OCI-LY7 (cell line): Measurements from ENCODE around the gene LRRTM1. TPM values are rescaled to one million over a fixed set of nuclear protein-coding genes. Genes with fewer than 3 reads are reported as not detected.

ENCODE experiments used
- BruUV-seq: library from RNA; stranded (reverse); fragments of 400-500 nt; replicated peaks from 2 replicates; lab custom pipeline; 2021; lab: Mats Ljungman, UMichigan
- CTCF ChIA-PET: fragments of 300-600 bp; sonication (Branson Sonifier 250); formaldehyde crosslinking; loops from one replicate; lab custom pipeline; 2022; ENCODE audit warnings: antibody characterized with exemption; ENCODE audit not compliant: unreplicated experiment; lab: Charles Lee
- POLR2A ChIA-PET: fragments of 300-600 bp; sonication (Branson Sonifier 250); formaldehyde crosslinking; loops from one replicate; lab custom pipeline; 2022; ENCODE audit warnings: antibody characterized with exemption; lab: Charles Lee
- DNase-seq: peaks from one replicate; pipeline ENCODE4 v3.0.0-alpha.2; 2015; ENCODE audit warnings: low spot score
- H2AFZ ChIP-seq: fragments of 200-600 bp; sonication (generic), shearing (Covaris generic); 2 replicates; pipeline ENCODE4 v1.6.1; 2014; ENCODE audit warnings: mild to moderate bottlenecking, antibody characterized with exemption, low read length, moderate library complexity
- H3K27ac ChIP-seq: fragments of 200-600 bp; sonication (generic); 2 replicates; pipeline ENCODE4 v1.5.1; 2014; ENCODE audit warnings: mixed run types, low read depth, mild to moderate bottlenecking, moderate library complexity, low read length, inconsistent platforms; ENCODE audit not compliant: poor library complexity, severe bottlenecking
- H3K36me3 ChIP-seq: fragments of 200-600 bp; sonication (generic); 2 replicates; pipeline ENCODE4 v1.6.1; 2014; ENCODE audit warnings: mild to moderate bottlenecking, antibody characterized with exemption, low read length, moderate library complexity, mixed read lengths; ENCODE audit not compliant: insufficient read depth
- H3K4me1 ChIP-seq: fragments of 200-600 bp; sonication (generic); 2 replicates; pipeline ENCODE4 v1.5.1; 2014; ENCODE audit warnings: mild to moderate bottlenecking, low read length; ENCODE audit not compliant: insufficient read depth, poor library complexity, severe bottlenecking
- H3K4me2 ChIP-seq: fragments of 200-600 bp; sonication (generic); 2 replicates; pipeline ENCODE4 v1.6.1; 2014; ENCODE audit warnings: mild to moderate bottlenecking, low read length
- H3K4me3 ChIP-seq: fragments of 200-600 bp; sonication (generic); 2 replicates; pipeline ENCODE4 v1.5.1; 2014; ENCODE audit warnings: mild to moderate bottlenecking, low read depth, low read length; ENCODE audit not compliant: poor library complexity, severe bottlenecking
- H3K79me2 ChIP-seq: fragments of 200-600 bp; sonication (generic); 2 replicates; pipeline ENCODE4 v1.6.1; 2016; ENCODE audit warnings: low read depth, mild to moderate bottlenecking, low read length, moderate library complexity, mixed read lengths; ENCODE audit not compliant: insufficient read depth
- H3K9me2 ChIP-seq: fragments of 200-600 bp; sonication (generic); 2 replicates; pipeline ENCODE4 v1.6.1; 2016; ENCODE audit warnings: mild to moderate bottlenecking, low read length, mixed read lengths; ENCODE audit not compliant: insufficient read depth
- H3K9me3 ChIP-seq: fragments of 200-600 bp; sonication (generic); 2 replicates; pipeline ENCODE4 v1.6.1; 2014; ENCODE audit warnings: mild to moderate bottlenecking, mixed run types, low read length, mixed read lengths
- H4K20me1 ChIP-seq: fragments of 200-600 bp; sonication (generic); 2 replicates; pipeline ENCODE4 v1.6.1; 2014; ENCODE audit warnings: mild to moderate bottlenecking, antibody characterized with exemption, low read length, moderate library complexity, mixed read lengths; ENCODE audit not compliant: insufficient read depth
- EZH2phosphoT487 ChIP-seq: fragments of 200-600 bp; sonication (generic); IDR thresholded peaks from 2 replicates; pipeline ENCODE4 v1.6.1; 2018; ENCODE audit warnings: low read depth, borderline replicate concordance, mild to moderate bottlenecking, mixed run types, antibody characterized with exemption, low read length, moderate library complexity, mixed read lengths
- intact Hi-C: fragments of 100-400 bp; cut with micrococcal nuclease; formaldehyde crosslinking; loops from one replicate; pipeline ENCODE4 v1.10.0; 2022; ENCODE audit not compliant: unreplicated experiment
- total RNA-seq, 2 experiments: library from RNA; depleted of rRNA in 1 of 2; stranded (reverse); fragments of >200 nt in 1 of 2; shearing (Covaris generic) in 1 of 2; gene quantifications; 2 replicates each; pipeline ENCODE4 v1.2.3, GENCODE V29; 2014 to 2022
- TF ChIP-seq, protein P1 (sequence below): fragments of 200-600 bp; sonication (generic); conservative IDR thresholded peaks from 2 replicates; pipeline ENCODE4 v1.5.1; 2014; ENCODE audit warnings: mild to moderate bottlenecking, antibody characterized with exemption, low read length, moderate library complexity, mixed read lengths

The LRRTM1 gene
- total RNA-seq, 2 experiments from 2014 or later, result not detected

DNA sequence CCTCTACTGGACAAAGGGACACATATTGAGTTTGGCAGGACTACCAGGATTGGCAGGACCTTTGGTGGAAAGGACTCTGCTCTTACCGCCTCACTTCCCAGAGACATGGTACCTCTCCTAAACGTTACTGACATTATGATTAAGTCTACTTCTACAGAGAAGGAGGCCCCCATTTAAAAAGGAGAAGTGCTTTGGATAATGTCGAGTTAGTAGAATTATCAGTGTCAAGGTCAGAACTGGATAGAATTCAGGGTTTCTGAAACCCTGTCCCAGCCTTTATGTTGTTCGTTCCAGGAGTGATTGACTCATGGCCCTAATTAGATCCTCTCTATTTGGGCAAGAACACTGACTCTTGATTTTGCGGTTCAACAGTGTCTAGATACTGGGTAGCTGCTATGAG, 45.8 kb downstream of the LRRTM1 start:
- no TSS peak for BruUV-seq
- Histone ChIP-seq H3K9me3 (no peaks in the 10 kb centered on the region), H3K79me2 (no peaks in the 10 kb centered on the region), H3K4me3 (no peak overlapping the region), H2AFZ (no peak overlapping the region), H3K4me2 (no peak overlapping the region), H3K9me2 (no peaks in the 10 kb centered on the region), H3K27ac (no peak overlapping the region), H3K36me3 (no peaks in the 10 kb centered on the region), H4K20me1 (no peaks in the 10 kb centered on the region), H3K4me1 (no peaks in the 10 kb centered on the region)
- ChIA-PET CTCF (no interaction called here), POLR2A (no interaction called here)
- TF ChIP-seq, protein P1, sequence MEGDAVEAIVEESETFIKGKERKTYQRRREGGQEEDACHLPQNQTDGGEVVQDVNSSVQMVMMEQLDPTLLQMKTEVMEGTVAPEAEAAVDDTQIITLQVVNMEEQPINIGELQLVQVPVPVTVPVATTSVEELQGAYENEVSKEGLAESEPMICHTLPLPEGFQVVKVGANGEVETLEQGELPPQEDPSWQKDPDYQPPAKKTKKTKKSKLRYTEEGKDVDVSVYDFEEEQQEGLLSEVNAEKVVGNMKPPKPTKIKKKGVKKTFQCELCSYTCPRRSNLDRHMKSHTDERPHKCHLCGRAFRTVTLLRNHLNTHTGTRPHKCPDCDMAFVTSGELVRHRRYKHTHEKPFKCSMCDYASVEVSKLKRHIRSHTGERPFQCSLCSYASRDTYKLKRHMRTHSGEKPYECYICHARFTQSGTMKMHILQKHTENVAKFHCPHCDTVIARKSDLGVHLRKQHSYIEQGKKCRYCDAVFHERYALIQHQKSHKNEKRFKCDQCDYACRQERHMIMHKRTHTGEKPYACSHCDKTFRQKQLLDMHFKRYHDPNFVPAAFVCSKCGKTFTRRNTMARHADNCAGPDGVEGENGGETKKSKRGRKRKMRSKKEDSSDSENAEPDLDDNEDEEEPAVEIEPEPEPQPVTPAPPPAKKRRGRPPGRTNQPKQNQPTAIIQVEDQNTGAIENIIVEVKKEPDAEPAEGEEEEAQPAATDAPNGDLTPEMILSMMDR, result no peak
- no peak for TF ChIP-seq EZH2phosphoT487
- no peak for DNase-seq
- intact Hi-C loops, result no loop called here

DNA sequence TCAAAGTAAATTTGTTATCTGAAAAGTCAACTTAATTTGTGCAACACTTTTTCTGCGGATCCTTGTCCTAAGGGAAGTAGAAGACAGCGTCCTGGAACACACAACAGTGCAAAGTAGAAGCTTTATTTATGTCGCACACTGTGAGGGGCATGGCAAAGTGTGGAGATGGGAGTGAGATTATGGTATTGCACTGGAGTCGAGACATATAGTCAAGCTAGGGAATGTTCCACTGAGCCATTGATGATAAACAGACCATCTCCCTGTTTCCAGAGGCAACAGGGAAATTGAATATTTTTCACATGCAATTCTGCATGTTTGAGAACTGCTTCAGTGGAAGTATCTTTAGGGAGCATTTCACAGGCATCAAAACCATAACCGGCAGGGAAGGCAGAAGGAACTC, 46.2 kb downstream of the LRRTM1 start:
- H3K9me3 ChIP-seq, result no peaks in the 10 kb centered on the region
- no peaks in the 10 kb centered on the region for H3K4me1 ChIP-seq
- CTCF ChIA-PET, result no interaction called here
- H3K79me2 ChIP-seq, result no peaks in the 10 kb centered on the region
- no peaks in the 10 kb centered on the region for H3K9me2 ChIP-seq
- POLR2A ChIA-PET, result no interaction called here
- no peak for DNase-seq
- H2AFZ ChIP-seq, result no peak overlapping the region
- BruUV-seq, result no TSS peak
- TF ChIP-seq, protein P1, result no peak
- TF ChIP-seq EZH2phosphoT487, result no peak
- no peak overlapping the region for H3K4me3 ChIP-seq
- intact Hi-C loops, result no loop called here
- no peak overlapping the region for H3K27ac ChIP-seq
- no peaks in the 10 kb centered on the region for H4K20me1 ChIP-seq
- no peaks in the 10 kb centered on the region for H3K36me3 ChIP-seq
- no peak overlapping the region for H3K4me2 ChIP-seq

DNA sequence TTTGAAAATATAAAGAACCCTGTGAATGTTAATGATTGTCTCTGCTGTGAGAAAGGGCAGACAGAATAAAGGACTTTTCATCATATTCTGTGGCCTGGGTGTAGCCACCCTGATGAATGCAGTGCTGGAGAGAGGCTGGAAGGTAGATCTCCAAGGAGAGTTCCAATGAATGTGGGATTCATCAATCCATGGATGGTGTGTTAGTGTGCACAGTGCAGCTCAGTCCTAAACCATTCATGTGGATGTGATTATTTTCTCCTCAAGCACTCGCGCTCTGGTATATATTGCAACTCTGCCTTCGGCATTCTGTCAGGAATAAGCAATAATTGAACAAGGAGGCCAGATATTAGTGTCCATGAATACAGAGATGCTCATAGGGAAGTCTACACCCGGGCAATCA, 47.1 kb downstream of the LRRTM1 start:
- Histone ChIP-seq H2AFZ (no peak overlapping the region), H3K4me3 (no peak overlapping the region), H3K79me2 (no peaks in the 10 kb centered on the region), H3K9me2 (no peaks in the 10 kb centered on the region), H3K36me3 (no peaks in the 10 kb centered on the region), H4K20me1 (no peaks in the 10 kb centered on the region), H3K9me3 (no peaks in the 10 kb centered on the region), H3K4me1 (no peaks in the 10 kb centered on the region), H3K27ac (no peak overlapping the region), H3K4me2 (no peak overlapping the region)
- ChIA-PET POLR2A (interaction anchor here (0.5 kb wide), 1 partner anchor 201 kb away, joined by 4 read pairs; no protein-coding TSS in a partner anchor), CTCF (no interaction called here)
- no peak for DNase-seq
- TF ChIP-seq, protein P1, result no peak
- no peak for TF ChIP-seq EZH2phosphoT487
- intact Hi-C loops, result no loop called here
- no TSS peak for BruUV-seq
